Vagina (tissue), 2 donors: Measurements from ENCODE around the gene HEPHL1.

Experiments used
- CTCF ChIP-seq, 3 experiments: fragments of 450-650 bp in 2 of 3; fragments of 200-600 bp in 1 of 3; sonication (generic) in 1 of 3; IDR thresholded peaks; one replicate each; pipeline ENCODE4 v1.5.1; 2017 to 2019; ENCODE audit warnings: antibody characterized with exemption in 3 of 3, mild to moderate bottlenecking in 2 of 3, moderate library complexity in 2 of 3
- POLR2A ChIP-seq, 2 donors: fragments of 450-650 bp; IDR thresholded peaks; one replicate each; pipeline ENCODE4 v1.6.1; 2017; ENCODE audit warnings: antibody characterized with exemption in 2 of 2, mild to moderate bottlenecking in 2 of 2, moderate library complexity in 2 of 2

- TF ChIP-seq CTCF (IDR thresholded peaks at IDR 0.05) (no peak), POLR2A (IDR thresholded peaks at IDR 0.05) (no peak)
Measured at GRCh38 chr11:94025690-94026394, 4.7 kb downstream of the HEPHL1 start.
